ENCODE data around the gene CLEC3A. TPM values are rescaled to one million over a fixed set of nuclear protein-coding genes. Genes with fewer than 3 reads are reported as not detected.
"Not testable (repeated sequence)": the region's sequence is repeated elsewhere in the genome, so short reads cannot be mapped to it uniquely, and the experiment has no call there.

Gene CLEC3A
- total RNA-seq, 4 donors from 2014 or later = not detected

DNA sequence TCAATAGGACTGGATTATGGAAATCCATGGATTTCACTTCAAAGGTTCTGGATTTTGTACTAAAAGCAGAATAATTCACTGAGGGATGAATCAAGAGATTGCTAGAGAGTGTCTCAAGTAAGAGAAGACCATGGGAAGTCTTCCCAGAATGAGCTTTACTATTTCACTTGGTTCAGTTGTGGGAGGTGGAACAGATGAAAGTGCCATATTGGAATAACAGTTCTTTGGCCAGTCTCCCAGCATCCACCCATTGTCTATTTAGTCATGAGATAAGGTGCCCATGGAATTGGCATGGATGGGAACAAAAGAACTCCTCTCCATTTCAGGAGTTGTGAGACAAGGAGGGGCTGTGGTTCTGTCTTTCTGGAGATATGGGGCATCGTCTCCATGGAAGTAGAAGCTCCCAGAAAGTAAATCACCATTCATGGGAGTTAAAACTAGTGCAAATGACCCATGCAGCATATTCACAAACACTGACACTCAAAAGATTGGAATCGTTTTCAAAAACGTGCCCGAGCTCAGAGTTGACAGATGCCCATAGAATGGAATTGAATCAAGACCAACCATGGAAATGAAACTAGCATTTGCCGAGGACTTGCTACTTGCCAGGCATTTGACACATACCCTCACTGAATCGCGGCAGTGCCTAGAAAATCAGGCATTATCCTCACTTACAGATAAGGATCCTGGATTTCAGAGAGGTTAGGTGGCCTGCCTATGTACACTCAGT, 36.2 kb upstream of the CLEC3A start:
- Histone ChIP-seq H3K4me3 (no peak overlapping the region), H3K36me3 (no peaks in the 10 kb centered on the region), H3K27me3 (no peaks in the 10 kb centered on the region), H3K27ac (no peak overlapping the region), H3K4me1 (peaks cover 0 to 10% (median 4%) of the 10 kb centered on the region in 3 donors), H3K9me3 (no peaks in the 10 kb centered on the region)
- 83 to 85% methylated on average over 7 of the region's 7 CpGs for WGBS, 2 donors
- TF ChIP-seq CTCF (IDR thresholded peaks at IDR 0.05) = no peak
- no peak for TF ChIP-seq POLR2A (IDR thresholded peaks at IDR 0.05)
- intact Hi-C loops (cut with DNase I) = no loop called here
- no peak for DNase-seq

- H3K9me3 ChIP-seq = no peaks in the 10 kb centered on the region
- H3K27me3 ChIP-seq = no peaks in the 10 kb centered on the region
- 28 to 33% methylated on average over 2 of the region's 2 CpGs for WGBS, 2 donors
- H3K4me1 ChIP-seq = peaks cover 0 to 12% (median 4%) of the 10 kb centered on the region in 3 donors
- intact Hi-C loops (cut with DNase I) = no loop called here
- H3K4me3 ChIP-seq = no peak overlapping the region
- H3K27ac ChIP-seq = peak overlapping the region in 2 of 4 donors; percentile 47 to 67
- TF ChIP-seq POLR2A (IDR thresholded peaks at IDR 0.05) (no peak), CTCF (IDR thresholded peaks at IDR 0.05) (no peak)
- no peak for DNase-seq
- no peaks in the 10 kb centered on the region for H3K36me3 ChIP-seq
Observed at GRCh38 chr16:77987810-77988209, 34.5 kb upstream of the CLEC3A start.

- Histone ChIP-seq H3K4me1 (peaks cover 3 to 21% (median 4%) of the 10 kb centered on the region in 3 donors), H3K9me3 (no peaks in the 10 kb centered on the region), H3K4me3 (no peak overlapping the region), H3K27me3 (no peaks in the 10 kb centered on the region), H3K36me3 (no peaks in the 10 kb centered on the region), H3K27ac (no peak overlapping the region)
- 63 to 64% methylated on average over 4 of the region's 4 CpGs for WGBS, 2 donors
- TF ChIP-seq CTCF (IDR thresholded peaks at IDR 0.05) (no peak), POLR2A (IDR thresholded peaks at IDR 0.05) (no peak)
- no peak for DNase-seq
- intact Hi-C loops (cut with DNase I) = no loop called here
Observed at GRCh38 chr16:77989846-77990245, 32.5 kb upstream of the CLEC3A start.

GRCh38 chr16:77991701-77992100, 30.6 kb upstream of the CLEC3A start:
- Histone ChIP-seq H3K9me3 (peaks cover 0 to 10% (median 10%) of the 10 kb centered on the region in 3 donors), H3K27ac (no peak overlapping the region), H3K36me3 (no peaks in the 10 kb centered on the region), H3K4me3 (no peak overlapping the region), H3K4me1 (peaks cover 3 to 21% (median 4%) of the 10 kb centered on the region in 3 donors), H3K27me3 (no peaks in the 10 kb centered on the region)
- intact Hi-C loops (cut with DNase I) = no loop called here
- DNase-seq = no peak
- TF ChIP-seq CTCF (IDR thresholded peaks at IDR 0.05) = no peak
- TF ChIP-seq POLR2A (IDR thresholded peaks at IDR 0.05) = no peak
- WGBS, 2 donors = 30 to 38% methylated on average over 3 to 4 of the region's 4 CpGs

DNA sequence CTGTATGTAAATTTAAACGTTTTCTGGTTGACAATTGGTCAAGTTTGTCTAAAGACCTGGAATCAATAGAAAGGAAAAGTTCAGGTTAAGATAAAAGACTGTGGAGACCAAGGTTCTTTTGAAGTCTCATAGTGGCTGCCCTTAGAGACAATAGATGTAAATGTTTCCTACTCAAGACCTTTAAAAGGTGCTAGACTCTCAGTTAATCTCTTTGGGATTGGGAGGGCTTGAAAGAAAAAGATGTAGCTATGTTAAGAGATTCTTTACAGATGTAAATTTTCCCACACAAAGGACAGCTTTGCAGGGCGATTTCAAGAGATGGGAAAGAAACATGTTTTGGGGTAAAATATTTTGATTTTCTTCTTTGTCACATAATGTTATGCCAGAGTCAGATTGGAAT, 30.0 kb upstream of the CLEC3A start:
- H3K27me3 ChIP-seq; intact Hi-C loops (cut with DNase I); H3K27ac ChIP-seq; H3K36me3 ChIP-seq; H3K4me3 ChIP-seq; DNase-seq: not testable (repeated sequence)
- Histone ChIP-seq H3K4me1 (peaks cover 3 to 18% (median 3%) of the 10 kb centered on the region in 3 donors), H3K9me3 (peaks cover 0 to 10% (median 10%) of the 10 kb centered on the region in 3 donors)
- 27 to 41% methylated on average over 2 of the region's 2 CpGs for WGBS, 2 donors
